Right lobe of liver (tissue), 6 donors: ENCODE measurements around the gene TMEM63C. TPM values are rescaled to one million over a fixed set of nuclear protein-coding genes. Genes with fewer than 3 reads are reported as not detected.

Experiments
- ATAC-seq, 4 donors: fragments of 200-7000 bp; cut with Tn5 transposase; one replicate each; pipeline ENCODE4 v1.9.1; 2020; ENCODE audit warnings: mild to moderate bottlenecking in 4 of 4, moderate library complexity in 4 of 4
- DNase-seq, 3 donors: peaks; one replicate each; pipeline ENCODE4 v3.0.0-alpha.2; 2020
- H3K27ac ChIP-seq, 3 donors: fragments of 200-600 bp; one replicate each; pipeline ENCODE4 v1.8.0; 2022
- H3K27me3 ChIP-seq, 2 donors: fragments of 200-600 bp; one replicate each; pipeline ENCODE4 v1.8.0; 2022
- H3K36me3 ChIP-seq, 4 donors: fragments of 200-600 bp; sonication (generic) in 1 of 4; one replicate each; pipeline versions ENCODE4 v1.5.1 to v1.8.0; 2017 to 2022; ENCODE audit warnings: control low read depth in 1 of 4
- H3K4me1 ChIP-seq, 4 donors: fragments of 200-600 bp; sonication (generic) in 1 of 4; one replicate each; pipeline versions ENCODE4 v1.5.1 to v1.8.0; 2017 to 2022; ENCODE audit warnings: control low read depth in 1 of 4
- H3K4me3 ChIP-seq, 3 donors: fragments of 200-600 bp; one replicate each; pipeline ENCODE4 v1.8.0; 2022
- H3K9me3 ChIP-seq, 4 donors: fragments of 200-600 bp; sonication (generic) in 1 of 4; one replicate each; pipeline versions ENCODE4 v1.5.1 to v1.8.0; 2017 to 2022; ENCODE audit warnings: control low read depth in 1 of 4
- CTCF ChIP-seq, 4 donors: fragments of 200-600 bp in 3 of 4; fragments of 450-650 bp in 1 of 4; IDR thresholded peaks; one replicate each; pipeline versions ENCODE4 v1.5.1 to v1.8.0; 2016 to 2022; ENCODE audit warnings: antibody characterized with exemption in 4 of 4, mild to moderate bottlenecking in 2 of 4
- POLR2A ChIP-seq: fragments of 450-650 bp; IDR thresholded peaks from one replicate; pipeline ENCODE4 v1.6.1; 2017; ENCODE audit warnings: antibody characterized with exemption, mild to moderate bottlenecking
- WGBS: methylation state at CpG from one replicate; pipeline ENCODE4 v1.1.6; 2018; ENCODE audit warnings: low coverage, low lambda C conversion rate; ENCODE audit not compliant: insufficient coverage; ENCODE audit errors: missing lambda C conversion rate; 5-methylcytosine and 5-hydroxymethylcytosine counted together
- intact Hi-C, 2 donors: fragments of 100-400 bp; cut with DNase I; formaldehyde crosslinking; loops; one replicate each; pipeline versions ENCODE4 v1.11.2 to v1.14.1; 2022
- total RNA-seq, 6 experiments: library from RNA; depleted of rRNA in 2 of 6; stranded (reverse); fragments of >200 nt in 2 of 6; fragmentation: NEBNext Ultra II Directional in 3 of 6; extraction: Animal tissue kit (Norgen Biotek cat#: 25700) in 3 of 6; gene quantifications; one replicate each; pipeline versions ENCODE4 v1.1.0 to v1.2.4, GENCODE V29; 2016 to 2023
- donor health status: DM: no; HTN: yes; CAD: no.
- donor health status: DM: no; HTN: no; CAD: no.
- donor health status: DM: no; HTN: no; CAD: no.
- donor health status: DM: no; HTN: yes; CAD: no.
- donor health status: DM: no; HTN: yes; CAD: no.

TMEM63C gene
- total RNA-seq, 6 experiments from 2014 or later: 0.07 to 0.82 (median 0.15) TPM; not detected in 2

- Histone ChIP-seq H3K9me3 (no peaks in the 10 kb centered on the region), H3K36me3 (no peaks in the 10 kb centered on the region), H3K27ac (no peak overlapping the region), H3K4me3 (no peak overlapping the region), H3K27me3 (no peaks in the 10 kb centered on the region), H3K4me1 (no peaks in the 10 kb centered on the region)
- WGBS: 80% methylated on average over 1 of the region's 10 CpGs
- TF ChIP-seq POLR2A (no peak), CTCF (IDR thresholded peaks at IDR 0.05) (no peak)
- intact Hi-C loops: no loop called here
- DNase-seq: no peak
- no peak for ATAC-seq
These were observed 79.0 kb downstream of the TMEM63C start for GRCh38 chr14:77260631-77261030.

- H3K27me3 ChIP-seq: no peaks in the 10 kb centered on the region
- intact Hi-C loops: no loop called here
- no peak overlapping the region for H3K27ac ChIP-seq
- ATAC-seq (no peak), DNase-seq (no peak)
- no peaks in the 10 kb centered on the region for H3K4me1 ChIP-seq
- H3K9me3 ChIP-seq: no peaks in the 10 kb centered on the region
- TF ChIP-seq POLR2A (no peak), CTCF (IDR thresholded peaks at IDR 0.05) (no peak)
- no peaks in the 10 kb centered on the region for H3K36me3 ChIP-seq
- 68% methylated on average over 5 of the region's 16 CpGs for WGBS
- no peak overlapping the region for H3K4me3 ChIP-seq
These were observed 83.0 kb downstream of the TMEM63C start for GRCh38 chr14:77264466-77265186.

- intact Hi-C loops: no loop called here
- H3K4me3 ChIP-seq: no peak overlapping the region
- TF ChIP-seq CTCF (IDR thresholded peaks at IDR 0.05): no peak
- no peak for TF ChIP-seq POLR2A
- ATAC-seq (no peak), DNase-seq (no peak)
- no peak overlapping the region for H3K27ac ChIP-seq
- H3K9me3 ChIP-seq: no peaks in the 10 kb centered on the region
- WGBS: 0% methylated on average over 1 of the region's 2 CpGs
- no peaks in the 10 kb centered on the region for H3K4me1 ChIP-seq
- no peaks in the 10 kb centered on the region for H3K27me3 ChIP-seq
- no peaks in the 10 kb centered on the region for H3K36me3 ChIP-seq
These were observed 83.6 kb downstream of the TMEM63C start for GRCh38 chr14:77265187-77265515.

GRCh38 chr14:77265561-77266335 lies 84.2 kb downstream of the TMEM63C start:
- H3K4me3 ChIP-seq: no peak overlapping the region
- H3K27ac ChIP-seq: no peak overlapping the region
- H3K36me3 ChIP-seq: no peaks in the 10 kb centered on the region
- ATAC-seq: no peak
- H3K9me3 ChIP-seq: no peaks in the 10 kb centered on the region
- no peak for DNase-seq
- intact Hi-C loops: no loop called here
- 62% methylated on average over 8 of the region's 16 CpGs for WGBS
- H3K4me1 ChIP-seq: no peaks in the 10 kb centered on the region
- H3K27me3 ChIP-seq: no peaks in the 10 kb centered on the region
- TF ChIP-seq POLR2A (no peak), CTCF (IDR thresholded peaks at IDR 0.05) (no peak)
